HL-60/S4 treated with retinoic acid at 250 ng/mL for 4 days and 3 days (cell line): ENCODE data around the gene CYP2S1.
"Not testable (repeated sequence)": the region's sequence is repeated elsewhere in the genome, so short reads cannot be mapped to it uniquely, and the experiment has no call there.

Experiments
- in situ Hi-C: fragments of 300-500 bp; cut with MboI; formaldehyde crosslinking; loops from 2 replicates; pipeline ENCODE4 v1.7.0; 2022; ENCODE audit warnings: low sequenced_read_pairs

Gene CYP2S1

GRCh38 chr19:41193430-41194156, 574 bp downstream of the CYP2S1 start:
- in situ Hi-C loops = no loop called here

- in situ Hi-C loops = no loop called here
Measured at GRCh38 chr19:41194157-41194552, 1.1 kb downstream of the CYP2S1 start.

- in situ Hi-C loops = no loop called here
Measured at GRCh38 chr19:41195675-41196497, 2.9 kb downstream of the CYP2S1 start.

- in situ Hi-C loops = no loop called here
Measured at GRCh38 chr19:41198559-41198958, 5.5 kb downstream of the CYP2S1 start.

- in situ Hi-C loops = no loop called here
Measured at GRCh38 chr19:41203371-41203770, 10.4 kb downstream of the CYP2S1 start.

GRCh38 chr19:41204338-41204737, 11.3 kb downstream of the CYP2S1 start:
- in situ Hi-C loops = not testable (repeated sequence)

- in situ Hi-C loops = no loop called here
Measured at GRCh38 chr19:41205995-41206394, 13.0 kb downstream of the CYP2S1 start.

GRCh38 chr19:41206456-41206855, 13.4 kb downstream of the CYP2S1 start:
- in situ Hi-C loops = no loop called here

GRCh38 chr19:41206926-41207750, 14.1 kb downstream of the CYP2S1 start:
- in situ Hi-C loops = no loop called here

GRCh38 chr19:41214161-41214560, 21.1 kb downstream of the CYP2S1 start:
- in situ Hi-C loops = no loop called here

- in situ Hi-C loops = no loop called here
Measured at GRCh38 chr19:41217741-41218140, 24.7 kb downstream of the CYP2S1 start.

GRCh38 chr19:41218249-41218614, 25.2 kb downstream of the CYP2S1 start:
- in situ Hi-C loops = no loop called here

GRCh38 chr19:41218615-41219507, 25.8 kb downstream of the CYP2S1 start, which contains the start of gene AXL:
Gene AXL, plus strand, starts transcription at chr19:41219223. Its CDS starts 170 bp downstream, at chr19:41219393.
- in situ Hi-C loops = no loop called here

- in situ Hi-C loops = no loop called here
Measured at GRCh38 chr19:41219924-41220567, 27.0 kb downstream of the CYP2S1 start.

GRCh38 chr19:41220811-41221210, 27.8 kb downstream of the CYP2S1 start:
- in situ Hi-C loops = no loop called here

- in situ Hi-C loops = no loop called here
Measured at GRCh38 chr19:41221514-41222205, 28.6 kb downstream of the CYP2S1 start.

- in situ Hi-C loops = no loop called here
Measured at GRCh38 chr19:41222240-41222639, 29.2 kb downstream of the CYP2S1 start.

- in situ Hi-C loops = no loop called here
Measured at GRCh38 chr19:41223431-41224234, 30.6 kb downstream of the CYP2S1 start.
